GM19351 (cell line): ENCODE data around the gene WDR70.
"Not testable (repeated sequence)": the region's sequence is repeated elsewhere in the genome, so short reads cannot be mapped to it uniquely, and the experiment has no call there.

Source experiments
- ATAC-seq: cut with Tn5 transposase; IDR thresholded peaks from one replicate; pipeline ENCODE4 v1.9.1; 2021; ENCODE audit warnings: mild to moderate bottlenecking, moderate library complexity; ENCODE audit not compliant: unreplicated experiment

The WDR70 gene

GRCh38 chr5:37740331-37741066 is 361.4 kb downstream of the WDR70 start:
- no peak for ATAC-seq

GRCh38 chr5:37742111-37742510 is 363.0 kb downstream of the WDR70 start:
- ATAC-seq = no peak

GRCh38 chr5:37751227-37751626 is 372.1 kb downstream of the WDR70 start:
- no peak for ATAC-seq

- ATAC-seq = no peak
These were observed 375.9 kb downstream of the WDR70 start for GRCh38 chr5:37754976-37755375.

GRCh38 chr5:37755581-37755980 is 376.5 kb downstream of the WDR70 start:
- ATAC-seq = no peak

- no peak for ATAC-seq
These were observed 377.1 kb downstream of the WDR70 start for GRCh38 chr5:37756248-37756647.

GRCh38 chr5:37757980-37758582 is 379.0 kb downstream of the WDR70 start:
- ATAC-seq = no peak

- ATAC-seq = no peak
These were observed 388.1 kb downstream of the WDR70 start for GRCh38 chr5:37767251-37767650.

- ATAC-seq = no peak
These were observed 388.8 kb downstream of the WDR70 start for GRCh38 chr5:37767961-37768360.

GRCh38 chr5:37768371-37768770 is 389.3 kb downstream of the WDR70 start:
- no peak for ATAC-seq

- no peak for ATAC-seq
These were observed 390.0 kb downstream of the WDR70 start for GRCh38 chr5:37769108-37769507.

GRCh38 chr5:37769840-37770239 is 390.7 kb downstream of the WDR70 start:
- ATAC-seq = no peak

GRCh38 chr5:37770786-37771185 is 391.7 kb downstream of the WDR70 start:
- ATAC-seq = no peak

- ATAC-seq = no peak
These were observed 392.1 kb downstream of the WDR70 start for GRCh38 chr5:37771203-37771611.

GRCh38 chr5:37771731-37772130 is 392.6 kb downstream of the WDR70 start:
- no peak for ATAC-seq

- ATAC-seq = no peak
These were observed 393.1 kb downstream of the WDR70 start for GRCh38 chr5:37772255-37772654.

GRCh38 chr5:37773809-37774208 is 394.7 kb downstream of the WDR70 start:
- no peak for ATAC-seq

GRCh38 chr5:37774912-37775483 is 395.9 kb downstream of the WDR70 start:
- no peak for ATAC-seq

GRCh38 chr5:37776826-37777225 is 397.7 kb downstream of the WDR70 start:
- no peak for ATAC-seq

GRCh38 chr5:37777432-37778130 is 398.5 kb downstream of the WDR70 start:
- no peak for ATAC-seq

GRCh38 chr5:37781409-37781808 is 402.3 kb downstream of the WDR70 start:
- ATAC-seq = not testable (repeated sequence)

GRCh38 chr5:37786416-37786815 is 407.3 kb downstream of the WDR70 start:
- no peak for ATAC-seq
